Measurements from ENCODE around the gene RTN4.

DNA sequence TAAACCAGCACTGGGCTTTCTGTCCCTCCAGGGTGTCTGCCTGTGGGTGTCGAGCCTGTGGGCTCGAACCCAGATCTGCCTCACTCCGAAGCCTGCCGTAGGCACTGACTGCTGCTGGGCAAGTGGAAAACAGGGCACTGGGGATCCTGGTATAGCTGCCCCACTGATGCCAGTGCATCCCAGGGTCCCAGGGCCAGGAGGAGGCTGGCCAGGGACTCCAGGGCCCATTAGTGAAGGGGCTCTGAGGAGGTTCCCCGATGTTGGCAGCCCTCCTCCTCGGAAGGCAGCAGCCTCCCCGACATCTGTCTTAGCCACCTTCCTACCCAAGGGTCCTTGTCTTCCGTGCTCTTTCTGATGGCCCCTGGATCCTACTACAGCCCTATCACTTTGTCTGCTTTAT lies 96.1 kb downstream of the RTN4 start:
- TF ChIP-seq, protein P1, sequence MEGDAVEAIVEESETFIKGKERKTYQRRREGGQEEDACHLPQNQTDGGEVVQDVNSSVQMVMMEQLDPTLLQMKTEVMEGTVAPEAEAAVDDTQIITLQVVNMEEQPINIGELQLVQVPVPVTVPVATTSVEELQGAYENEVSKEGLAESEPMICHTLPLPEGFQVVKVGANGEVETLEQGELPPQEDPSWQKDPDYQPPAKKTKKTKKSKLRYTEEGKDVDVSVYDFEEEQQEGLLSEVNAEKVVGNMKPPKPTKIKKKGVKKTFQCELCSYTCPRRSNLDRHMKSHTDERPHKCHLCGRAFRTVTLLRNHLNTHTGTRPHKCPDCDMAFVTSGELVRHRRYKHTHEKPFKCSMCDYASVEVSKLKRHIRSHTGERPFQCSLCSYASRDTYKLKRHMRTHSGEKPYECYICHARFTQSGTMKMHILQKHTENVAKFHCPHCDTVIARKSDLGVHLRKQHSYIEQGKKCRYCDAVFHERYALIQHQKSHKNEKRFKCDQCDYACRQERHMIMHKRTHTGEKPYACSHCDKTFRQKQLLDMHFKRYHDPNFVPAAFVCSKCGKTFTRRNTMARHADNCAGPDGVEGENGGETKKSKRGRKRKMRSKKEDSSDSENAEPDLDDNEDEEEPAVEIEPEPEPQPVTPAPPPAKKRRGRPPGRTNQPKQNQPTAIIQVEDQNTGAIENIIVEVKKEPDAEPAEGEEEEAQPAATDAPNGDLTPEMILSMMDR (conservative IDR thresholded peaks at IDR 0.05) = no peak
- TF ChIP-seq EZH2 (IDR thresholded peaks at IDR 0.05; ENCODE audit: low read depth) = no peak

All from PC-9 (cell line).